PC-9 (cell line): ENCODE measurements around the gene PIK3R6. TPM values are rescaled to one million over a fixed set of nuclear protein-coding genes. Genes with fewer than 3 reads are reported as not detected.

Experiments used
- Bru-seq: library from RNA; stranded (reverse); fragments of 400-500 nt; gene quantifications from one replicate; lab custom pipeline; 2021; lab: Mats Ljungman, UMichigan
- BruChase-seq, 2 experiments: library from RNA; stranded (reverse); fragments of 400-500 nt; gene quantifications; one replicate each; lab custom pipeline; 2021; lab: Mats Ljungman, UMichigan
- BruUV-seq: library from RNA; stranded (reverse); fragments of 400-500 nt; replicated peaks from 2 replicates; lab custom pipeline; 2021; lab: Mats Ljungman, UMichigan
- CTCF ChIA-PET: fragments of 300-600 bp; sonication (Branson Sonifier 250); formaldehyde crosslinking; loops from one replicate; lab custom pipeline; 2022; ENCODE audit warnings: antibody characterized with exemption; lab: Charles Lee
- POLR2A ChIA-PET: fragments of 300-600 bp; sonication (Branson Sonifier 250); formaldehyde crosslinking; loops from one replicate; lab custom pipeline; 2022; ENCODE audit warnings: antibody characterized with exemption; ENCODE audit not compliant: unreplicated experiment; lab: Charles Lee
- DNase-seq, 2 experiments: peaks; one replicate each; pipeline versions ENCODE4 v3.0.0 to v3.0.0-alpha.2; 2015 to 2022; ENCODE audit warnings: mixed read lengths in 1 of 2
- H2AFZ ChIP-seq: fragments of 200-600 bp; sonication (generic); 2 replicates; pipeline ENCODE4 v1.8.1; 2017; ENCODE audit warnings: antibody characterized with exemption
- H3F3A ChIP-seq: fragments of 200-600 bp; sonication (generic); 2 replicates; pipeline ENCODE4 v1.8.1; 2017; ENCODE audit warnings: antibody characterized with exemption, mild to moderate bottlenecking, low read depth; ENCODE audit not compliant: insufficient read depth
- H3K27ac ChIP-seq: fragments of 200-600 bp; sonication (generic); 2 replicates; pipeline ENCODE4 v1.6.1; 2016; ENCODE audit warnings: mixed run types
- H3K27me3 ChIP-seq: fragments of 200-600 bp; sonication (generic); 2 replicates; pipeline ENCODE4 v1.6.1; 2016; ENCODE audit warnings: low read depth, mixed run types; ENCODE audit not compliant: insufficient read depth
- H3K36me3 ChIP-seq: fragments of 200-600 bp; sonication (generic); 2 replicates; pipeline ENCODE4 v1.6.1; 2016; ENCODE audit warnings: low read depth, mixed run types
- H3K4me1 ChIP-seq: fragments of 200-600 bp; sonication (generic); replicated peaks from 2 replicates; pipeline ENCODE4 v1.6.1; 2016; ENCODE audit warnings: mixed run types; ENCODE audit not compliant: insufficient read depth
- H3K4me2 ChIP-seq: fragments of 200-600 bp; sonication (generic); 2 replicates; pipeline ENCODE4 v1.6.1; 2017; ENCODE audit warnings: mixed run types
- H3K4me3 ChIP-seq: fragments of 200-600 bp; sonication (generic); 2 replicates; pipeline ENCODE4 v1.6.1; 2016; ENCODE audit warnings: mixed run types
- H3K79me2 ChIP-seq: fragments of 200-600 bp; sonication (generic); 2 replicates; pipeline ENCODE4 v1.6.1; 2017; ENCODE audit warnings: low read depth, mixed run types
- H3K9me2 ChIP-seq: fragments of 200-600 bp; sonication (generic); 2 replicates; pipeline ENCODE4 v1.8.1; 2017; ENCODE audit warnings: mild to moderate bottlenecking; ENCODE audit not compliant: insufficient read depth
- H3K9me3 ChIP-seq: fragments of 200-600 bp; sonication (generic); 2 replicates; pipeline ENCODE4 v1.8.1; 2016; ENCODE audit warnings: low read depth; ENCODE audit not compliant: insufficient read depth
- H4K20me1 ChIP-seq: fragments of 200-600 bp; sonication (generic); 2 replicates; pipeline ENCODE4 v1.8.1; 2017; ENCODE audit not compliant: insufficient read depth
- EZH2 ChIP-seq: fragments of 200-600 bp; sonication (generic); IDR thresholded peaks from 2 replicates; pipeline ENCODE4 v1.8.0; 2017; ENCODE audit warnings: antibody characterized with exemption, low read depth
- intact Hi-C: fragments of 100-400 bp; cut with micrococcal nuclease; formaldehyde crosslinking; loops from one replicate; pipeline ENCODE4 v1.10.0; 2022; ENCODE audit not compliant: unreplicated experiment
- long read RNA-seq: library from polyadenylated mRNA; stranded (forward); transcript quantifications from one replicate; pipeline ENCODE4 v2.0.0, GENCODE V29; 2022
- total RNA-seq: library from RNA; stranded (reverse); gene quantifications from 2 replicates; pipeline ENCODE4 v1.2.3, GENCODE V29; 2021
- TF ChIP-seq, protein P1 (sequence below): fragments of 200-600 bp; sonication (generic); conservative IDR thresholded peaks from 2 replicates; pipeline ENCODE4 v1.6.1; 2017; ENCODE audit warnings: mixed run types, antibody characterized with exemption, mild to moderate bottlenecking, moderate library complexity

The PIK3R6 gene
- total RNA-seq (not detected in 2 replicates), Bru-seq, nascent RNA (not detected), BruChase-seq, experiment 1, labeled RNA remaining after a 2-hour chase (not detected), BruChase-seq, experiment 2, labeled RNA remaining after a 6-hour chase (not detected)
- long read RNA-seq: 0 reads

DNA sequence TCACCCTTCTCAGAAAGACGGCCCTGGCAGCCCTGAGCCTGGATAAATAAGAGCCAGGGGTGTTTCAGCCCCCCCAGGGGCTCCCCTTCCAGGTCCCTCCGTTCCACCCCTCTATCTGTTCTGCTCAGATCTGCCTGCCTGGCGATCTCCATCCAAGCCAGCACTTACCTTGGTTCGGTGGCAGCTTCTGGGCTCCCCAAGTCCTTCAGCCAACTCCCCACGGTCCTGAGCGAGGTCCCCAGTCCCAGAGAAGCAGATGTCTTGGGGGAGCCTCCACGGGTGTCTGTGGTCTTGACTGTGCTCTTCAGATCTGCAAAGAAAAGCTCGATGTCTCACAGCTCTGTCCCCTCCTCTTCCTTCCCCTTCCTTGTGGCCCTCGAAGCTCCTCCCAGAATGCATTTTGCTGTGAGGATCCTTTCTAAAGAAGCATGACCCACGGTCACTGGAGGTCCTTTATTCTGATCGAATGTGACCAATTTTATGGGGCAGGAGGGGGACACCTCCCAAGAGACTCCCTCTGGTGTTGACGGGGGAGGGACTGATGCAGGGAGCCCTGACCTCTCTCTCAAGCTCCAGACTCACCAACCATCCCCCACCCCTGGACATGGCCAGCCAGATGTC, at the start of gene PIK3R6:
TSS of gene PIK3R6 (minus strand) at position 314 of the 621 bp plus-strand sequence. CDS start 17,880 bp downstream, outside the sequence.
- Histone ChIP-seq H3K36me3 (no peaks in the 10 kb centered on the region), H3K4me2 (no peak within 1 kb of the TSS), H3K9me3 (no peaks in the 10 kb centered on the region), H3K79me2 (no peaks in the 10 kb centered on the region), H3F3A (no peaks in the 10 kb centered on the region), H3K27me3 (peaks cover 82% of the 10 kb centered on the region), H3K4me1 (no peaks in the 10 kb centered on the region), H3K9me2 (no peaks in the 10 kb centered on the region), H3K27ac (no peak within 1 kb of the TSS), H4K20me1 (no peaks in the 10 kb centered on the region), H3K4me3 (no peak within 1 kb of the TSS), H2AFZ (no peak within 1 kb of the TSS)
- BruUV-seq: no TSS peak
- intact Hi-C loops: no loop called here
- ChIA-PET CTCF (no interaction called here), POLR2A (interaction anchor here (0.5 kb wide), 1 partner anchor 15 kb away, joined by 12 read pairs; no protein-coding TSS in a partner anchor)
- DNase-seq: no peak
- no peak for TF ChIP-seq EZH2
- TF ChIP-seq, protein P1, sequence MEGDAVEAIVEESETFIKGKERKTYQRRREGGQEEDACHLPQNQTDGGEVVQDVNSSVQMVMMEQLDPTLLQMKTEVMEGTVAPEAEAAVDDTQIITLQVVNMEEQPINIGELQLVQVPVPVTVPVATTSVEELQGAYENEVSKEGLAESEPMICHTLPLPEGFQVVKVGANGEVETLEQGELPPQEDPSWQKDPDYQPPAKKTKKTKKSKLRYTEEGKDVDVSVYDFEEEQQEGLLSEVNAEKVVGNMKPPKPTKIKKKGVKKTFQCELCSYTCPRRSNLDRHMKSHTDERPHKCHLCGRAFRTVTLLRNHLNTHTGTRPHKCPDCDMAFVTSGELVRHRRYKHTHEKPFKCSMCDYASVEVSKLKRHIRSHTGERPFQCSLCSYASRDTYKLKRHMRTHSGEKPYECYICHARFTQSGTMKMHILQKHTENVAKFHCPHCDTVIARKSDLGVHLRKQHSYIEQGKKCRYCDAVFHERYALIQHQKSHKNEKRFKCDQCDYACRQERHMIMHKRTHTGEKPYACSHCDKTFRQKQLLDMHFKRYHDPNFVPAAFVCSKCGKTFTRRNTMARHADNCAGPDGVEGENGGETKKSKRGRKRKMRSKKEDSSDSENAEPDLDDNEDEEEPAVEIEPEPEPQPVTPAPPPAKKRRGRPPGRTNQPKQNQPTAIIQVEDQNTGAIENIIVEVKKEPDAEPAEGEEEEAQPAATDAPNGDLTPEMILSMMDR: no peak

- Histone ChIP-seq H3K4me3 (no peak overlapping the region), H3K9me3 (no peaks in the 10 kb centered on the region), H3F3A (no peaks in the 10 kb centered on the region), H3K36me3 (no peaks in the 10 kb centered on the region), H3K27ac (no peak overlapping the region), H4K20me1 (no peaks in the 10 kb centered on the region), H3K9me2 (no peaks in the 10 kb centered on the region), H2AFZ (no peak overlapping the region), H3K4me1 (no peaks in the 10 kb centered on the region), H3K27me3 (peaks cover 32% of the 10 kb centered on the region), H3K79me2 (no peaks in the 10 kb centered on the region), H3K4me2 (no peak overlapping the region)
- intact Hi-C loops: no loop called here
- POLR2A ChIA-PET: no interaction called here
- DNase-seq: no peak
- TF ChIP-seq, protein P1: no peak
- no peak for TF ChIP-seq EZH2
- BruUV-seq: no TSS peak
- CTCF ChIA-PET: no interaction called here
Observed at GRCh38 chr17:8916466-8916865, 49.0 kb upstream of the PIK3R6 start.

DNA sequence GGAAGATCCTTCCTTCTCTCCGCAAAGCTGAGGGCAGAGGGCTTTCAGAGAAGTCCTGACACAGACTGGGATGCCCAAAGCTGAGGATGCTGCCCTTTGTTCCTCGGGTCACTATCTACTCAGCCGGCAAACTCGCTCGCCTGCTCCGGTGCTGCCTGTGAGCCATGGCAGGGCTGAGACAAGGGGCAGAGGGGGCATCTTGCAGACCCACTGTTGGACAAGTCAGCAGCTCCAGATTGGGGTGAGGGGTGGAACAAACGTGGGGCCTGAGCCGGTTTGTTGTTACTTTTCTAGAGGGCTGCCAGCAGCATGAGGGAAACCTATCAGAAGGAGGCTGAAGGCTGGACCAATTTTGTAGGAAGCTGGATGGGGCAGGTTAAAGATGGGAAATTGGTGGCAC, 47.1 kb upstream of the PIK3R6 start:
- POLR2A ChIA-PET: interaction anchor here (0.6 kb wide), 1 partner anchor 404 kb away, joined by 4 read pairs; no protein-coding TSS in a partner anchor
- CTCF ChIA-PET: no interaction called here
- H3K27ac ChIP-seq: no peak overlapping the region
- H4K20me1 ChIP-seq: no peaks in the 10 kb centered on the region
- no peak for DNase-seq
- H3K9me3 ChIP-seq: no peaks in the 10 kb centered on the region
- no peaks in the 10 kb centered on the region for H3K4me1 ChIP-seq
- no peak overlapping the region for H3K4me2 ChIP-seq
- intact Hi-C loops: no loop called here
- peaks cover 47% of the 10 kb centered on the region for H3K27me3 ChIP-seq
- H3F3A ChIP-seq: no peaks in the 10 kb centered on the region
- no peaks in the 10 kb centered on the region for H3K36me3 ChIP-seq
- no TSS peak for BruUV-seq
- H2AFZ ChIP-seq: no peak overlapping the region
- TF ChIP-seq EZH2: no peak
- TF ChIP-seq, protein P1: no peak
- no peak overlapping the region for H3K4me3 ChIP-seq
- no peaks in the 10 kb centered on the region for H3K9me2 ChIP-seq
- H3K79me2 ChIP-seq: no peaks in the 10 kb centered on the region
